Uterus (tissue), 2 donors: ENCODE measurements around the gene RPS6KL1.

Source experiments
- POLR2A ChIP-seq, 2 donors: fragments of 450-650 bp; IDR thresholded peaks; one replicate each; pipeline ENCODE4 v1.6.1; 2016; ENCODE audit warnings: antibody characterized with exemption in 2 of 2, mild to moderate bottlenecking in 1 of 2, moderate library complexity in 1 of 2
- TF ChIP-seq, protein P1 (sequence below), 4 experiments: fragments of 200-600 bp in 2 of 4; fragments of 450-650 bp in 2 of 4; sonication (generic) in 2 of 4; IDR thresholded peaks; one replicate each; pipeline ENCODE4 v1.5.1; 2016 to 2019; ENCODE audit warnings: antibody characterized with exemption in 4 of 4, mild to moderate bottlenecking in 2 of 4, moderate library complexity in 1 of 4

DNA sequence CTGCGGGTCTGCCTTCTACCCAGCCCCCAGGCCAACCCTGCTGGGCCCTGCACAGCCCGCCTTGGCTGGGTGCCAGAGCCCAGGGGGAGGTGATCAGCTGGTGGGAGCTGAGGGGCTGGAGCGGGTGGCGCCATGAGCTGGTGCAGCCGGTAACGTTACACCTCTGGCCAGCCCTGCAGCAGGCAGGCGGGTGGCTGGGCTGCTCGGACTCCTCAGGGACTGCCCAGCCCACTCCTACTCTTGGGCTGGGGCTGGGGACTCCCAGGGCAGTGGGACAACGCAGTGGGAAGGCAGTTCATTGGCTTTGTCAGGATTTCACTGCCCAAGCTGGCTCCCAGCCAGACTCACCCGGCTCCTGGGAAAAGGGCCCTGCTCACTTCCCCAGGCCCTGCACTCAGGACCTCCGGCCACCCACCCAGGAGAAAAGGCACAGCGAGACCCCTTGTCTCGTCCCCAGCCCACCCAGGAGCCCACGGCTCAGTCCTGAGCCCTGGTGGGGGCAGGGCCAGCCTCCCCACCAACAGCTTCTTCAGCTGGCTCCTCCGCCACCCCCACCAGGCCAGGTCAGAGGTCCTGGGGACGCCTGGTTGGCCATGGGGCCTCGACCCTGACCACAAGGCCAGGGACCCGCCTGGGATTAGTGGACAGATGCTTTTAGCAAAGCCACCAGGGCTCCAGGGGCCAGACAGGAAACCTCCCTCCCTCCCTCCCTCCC, 31.3 kb upstream of the RPS6KL1 start:
- TF ChIP-seq, protein P1, sequence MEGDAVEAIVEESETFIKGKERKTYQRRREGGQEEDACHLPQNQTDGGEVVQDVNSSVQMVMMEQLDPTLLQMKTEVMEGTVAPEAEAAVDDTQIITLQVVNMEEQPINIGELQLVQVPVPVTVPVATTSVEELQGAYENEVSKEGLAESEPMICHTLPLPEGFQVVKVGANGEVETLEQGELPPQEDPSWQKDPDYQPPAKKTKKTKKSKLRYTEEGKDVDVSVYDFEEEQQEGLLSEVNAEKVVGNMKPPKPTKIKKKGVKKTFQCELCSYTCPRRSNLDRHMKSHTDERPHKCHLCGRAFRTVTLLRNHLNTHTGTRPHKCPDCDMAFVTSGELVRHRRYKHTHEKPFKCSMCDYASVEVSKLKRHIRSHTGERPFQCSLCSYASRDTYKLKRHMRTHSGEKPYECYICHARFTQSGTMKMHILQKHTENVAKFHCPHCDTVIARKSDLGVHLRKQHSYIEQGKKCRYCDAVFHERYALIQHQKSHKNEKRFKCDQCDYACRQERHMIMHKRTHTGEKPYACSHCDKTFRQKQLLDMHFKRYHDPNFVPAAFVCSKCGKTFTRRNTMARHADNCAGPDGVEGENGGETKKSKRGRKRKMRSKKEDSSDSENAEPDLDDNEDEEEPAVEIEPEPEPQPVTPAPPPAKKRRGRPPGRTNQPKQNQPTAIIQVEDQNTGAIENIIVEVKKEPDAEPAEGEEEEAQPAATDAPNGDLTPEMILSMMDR (IDR thresholded peaks at IDR 0.05), result no peak
- no peak for TF ChIP-seq POLR2A (IDR thresholded peaks at IDR 0.05)
